Measurements from ENCODE around the gene GLRX. TPM values are rescaled to one million over a fixed set of nuclear protein-coding genes. Genes with fewer than 3 reads are reported as not detected.
"Not testable (repeated sequence)": the region's sequence is repeated elsewhere in the genome, so short reads cannot be mapped to it uniquely, and the experiment has no call there.

GLRX gene
- total RNA-seq, 2 experiments from 2014 or later, result 60.2 to 61.1 TPM

- no peak overlapping the region for H3K27ac Mint-ChIP-seq
- H3K4me3 Mint-ChIP-seq, result no peak overlapping the region
- DNase-seq, result peak; percentile 74
- no peaks in the 10 kb centered on the region for H3K36me3 Mint-ChIP-seq (ENCODE audit: low read depth)
- ChIA-PET CTCF (interaction anchor here (0.7 to 1.5 kb wide), 8 partner anchors 8 to 374 kb away, joined by 3 to 9 read pairs (median 3); no protein-coding TSS in a partner anchor), POLR2A (no interaction called here)
- peaks cover 24% of the 10 kb centered on the region for H3K4me1 Mint-ChIP-seq
- H3K9me3 Mint-ChIP-seq, result no peaks in the 10 kb centered on the region
- peaks cover 12% of the 10 kb centered on the region for H3K27me3 Mint-ChIP-seq
Measured at GRCh38 chr5:95846554-95847260, 24.2 kb upstream of the GLRX start.

DNA sequence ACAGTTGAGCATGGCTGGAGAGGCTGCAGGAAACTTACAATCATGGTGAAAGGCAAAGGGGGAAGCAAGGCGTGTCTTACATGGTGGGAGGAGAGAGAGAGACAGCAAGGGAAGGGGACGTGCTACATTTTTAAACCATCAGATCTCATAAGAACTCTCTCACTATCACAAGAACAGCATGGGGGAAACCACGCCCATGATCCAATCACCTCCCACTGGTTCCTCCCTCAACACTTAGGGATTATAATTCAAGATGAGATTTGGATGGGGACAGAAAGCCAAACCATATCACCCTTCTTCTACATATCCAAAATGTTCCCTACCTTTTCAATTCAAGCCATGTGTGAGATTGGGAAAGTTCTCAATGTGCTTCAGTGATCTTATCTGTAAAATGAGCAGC, 22.9 kb upstream of the GLRX start:
- no peak for DNase-seq
- Mint-ChIP-seq H3K9me3 (no peaks in the 10 kb centered on the region), H3K4me1 (peaks cover 24% of the 10 kb centered on the region), H3K27me3 (peaks cover 12% of the 10 kb centered on the region), H3K27ac (no peak overlapping the region), H3K36me3 (ENCODE audit: low read depth) (no peaks in the 10 kb centered on the region), H3K4me3 (no peak overlapping the region)
- POLR2A ChIA-PET, result no interaction called here
- CTCF ChIA-PET, result interaction anchor here (1.5 kb wide), 1 partner anchor 64 kb away, joined by 9 read pairs; no protein-coding TSS in a partner anchor

GRCh38 chr5:95843733-95844223, 21.3 kb upstream of the GLRX start:
- peak overlapping the region; percentile 64 for H3K27ac Mint-ChIP-seq
- POLR2A ChIA-PET, result no interaction called here
- CTCF ChIA-PET, result interaction anchor here (0.6 to 2.3 kb wide), 8 partner anchors 9 to 73 kb away, joined by 3 to 12 read pairs (median 3); partner anchors contain the start of gene GLRX
- DNase-seq, result no peak
- H3K9me3 Mint-ChIP-seq, result no peaks in the 10 kb centered on the region
- peaks cover 10% of the 10 kb centered on the region for H3K27me3 Mint-ChIP-seq
- H3K4me1 Mint-ChIP-seq, result peaks cover 24% of the 10 kb centered on the region
- no peak overlapping the region for H3K4me3 Mint-ChIP-seq
- no peaks in the 10 kb centered on the region for H3K36me3 Mint-ChIP-seq (ENCODE audit: low read depth)

DNA sequence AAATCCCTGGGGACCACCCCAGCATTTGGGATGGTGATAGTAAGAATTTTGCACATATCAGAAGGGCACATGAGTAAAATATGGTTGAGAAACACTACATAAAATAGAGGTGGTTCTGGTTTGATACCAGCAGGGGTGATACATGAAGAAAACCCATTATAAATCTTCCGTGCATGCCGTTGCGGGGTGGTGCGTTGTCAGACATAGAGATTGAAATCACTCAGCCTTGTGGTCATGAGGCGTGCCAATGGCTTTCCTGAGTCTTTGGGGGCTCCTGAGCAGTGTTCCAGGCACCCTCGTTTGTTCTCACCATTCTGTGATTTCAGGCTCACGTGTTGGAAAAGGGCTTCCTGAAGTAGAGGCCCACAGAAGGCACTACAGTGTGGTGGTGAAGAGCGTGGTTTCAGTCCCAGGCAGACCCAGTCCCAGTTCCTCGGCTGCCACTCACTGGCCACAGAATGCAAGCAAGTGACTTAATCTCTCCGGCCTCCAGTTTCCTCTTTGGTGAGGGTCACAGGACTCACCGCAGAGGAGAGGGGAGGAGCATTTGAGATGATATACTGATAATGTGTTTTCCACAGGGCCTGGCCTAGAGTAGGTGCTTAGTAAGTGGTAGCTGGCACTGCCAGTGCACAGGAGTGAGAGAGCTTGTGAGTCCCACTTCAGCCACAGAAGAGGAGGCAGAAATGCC, 20.5 kb upstream of the GLRX start:
- H3K9me3 Mint-ChIP-seq, result no peaks in the 10 kb centered on the region

GRCh38 chr5:95841914-95842812, 19.6 kb upstream of the GLRX start:
- Mint-ChIP-seq H3K4me1 (peaks cover 30% of the 10 kb centered on the region), H3K27me3 (no peaks in the 10 kb centered on the region), H3K27ac (peak overlapping the region; percentile 38), H3K9me3 (no peaks in the 10 kb centered on the region), H3K36me3 (ENCODE audit: low read depth) (no peaks in the 10 kb centered on the region), H3K4me3 (no peak overlapping the region)
- no peak for DNase-seq
- CTCF ChIA-PET, result interaction anchor here (0.8 to 5.1 kb wide), 2 partner anchors 59 to 61 kb away, joined by 3 to 28 read pairs; no protein-coding TSS in a partner anchor
- POLR2A ChIA-PET, result no interaction called here

More for the DNA sequence above, 20.5 kb upstream of the GLRX start:
- peak; percentile 72 for DNase-seq
- Mint-ChIP-seq H3K36me3 (ENCODE audit: low read depth) (no peaks in the 10 kb centered on the region), H3K27ac (peak overlapping the region; percentile 64), H3K27me3 (peaks cover 8% of the 10 kb centered on the region), H3K4me3 (no peak overlapping the region), H3K4me1 (peaks cover 24% of the 10 kb centered on the region)
- ChIA-PET CTCF (interaction anchor here (0.7 to 2.3 kb wide), 7 partner anchors 11 to 72 kb away, joined by 3 to 12 read pairs (median 3); partner anchors contain the start of gene GLRX), POLR2A (no interaction called here)

DNA sequence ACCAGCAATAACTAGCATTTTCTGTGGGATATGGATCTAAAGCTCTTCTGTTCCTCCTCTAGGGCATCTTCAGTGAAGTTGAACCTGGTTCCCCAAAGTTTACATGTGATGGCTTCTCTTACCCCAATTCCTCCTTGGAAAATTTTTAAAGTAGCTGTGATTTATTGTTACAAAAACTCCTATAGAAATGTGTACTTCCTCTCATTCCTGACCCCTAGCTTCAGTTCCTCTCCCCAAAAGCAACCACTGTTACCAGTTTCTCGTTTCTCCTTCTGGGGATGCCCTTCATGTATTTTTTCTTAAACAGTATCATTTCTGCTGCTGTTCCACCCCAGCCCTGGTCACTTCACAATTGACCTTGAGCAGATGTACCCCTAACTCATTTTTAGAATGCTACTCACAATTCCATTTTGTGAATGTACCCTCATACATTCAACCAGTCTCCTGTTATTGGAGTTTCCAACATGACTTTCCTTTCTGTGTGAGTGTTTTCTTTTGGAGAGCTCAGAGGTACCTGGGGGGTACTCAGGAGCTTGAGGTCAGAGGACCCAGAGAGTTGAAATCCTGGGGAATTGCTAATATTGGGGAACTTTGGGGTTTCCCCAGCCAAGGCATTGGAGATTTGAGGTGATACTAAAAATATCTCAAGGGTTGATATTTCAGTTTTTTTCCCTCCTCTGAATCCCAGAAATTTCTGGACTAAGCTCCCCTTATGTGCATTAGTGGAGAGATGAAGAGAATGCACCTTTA, 18.6 kb upstream of the GLRX start:
- H3K9me3 Mint-ChIP-seq, result no peaks in the 10 kb centered on the region
- peaks cover 31% of the 10 kb centered on the region for H3K4me1 Mint-ChIP-seq
- POLR2A ChIA-PET, result no interaction called here
- H3K27ac Mint-ChIP-seq, result no peak overlapping the region
- no peaks in the 10 kb centered on the region for H3K36me3 Mint-ChIP-seq (ENCODE audit: low read depth)
- DNase-seq, result no peak
- CTCF ChIA-PET, result interaction anchor here (0.8 to 5.1 kb wide), 5 partner anchors 9 to 60 kb away, joined by 3 to 28 read pairs (median 3); no protein-coding TSS in a partner anchor
- H3K27me3 Mint-ChIP-seq, result no peaks in the 10 kb centered on the region
- H3K4me3 Mint-ChIP-seq, result no peak overlapping the region

DNA sequence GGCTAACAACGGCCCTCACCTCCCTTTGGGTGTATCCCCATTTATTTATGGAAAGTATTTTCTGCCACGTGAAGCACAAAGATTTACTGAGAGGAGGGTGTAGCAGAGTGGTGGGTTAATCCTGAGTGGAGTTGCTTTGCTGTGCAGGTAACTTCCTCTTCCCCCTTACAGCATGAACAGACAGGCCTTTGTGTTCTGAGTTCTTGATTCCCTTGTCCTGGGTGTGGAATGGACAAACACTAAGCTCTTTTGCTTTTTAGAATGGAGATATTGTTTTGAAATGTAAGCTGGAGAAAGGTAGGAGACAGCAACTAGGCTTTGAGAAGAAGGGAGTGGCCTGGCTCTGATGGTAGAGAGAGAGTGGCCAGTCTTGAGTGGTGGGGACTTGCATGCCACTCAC, 17.1 kb upstream of the GLRX start:
- Mint-ChIP-seq H3K36me3 (ENCODE audit: low read depth) (no peaks in the 10 kb centered on the region), H3K27me3 (no peaks in the 10 kb centered on the region), H3K4me3 (no peak overlapping the region), H3K27ac (no peak overlapping the region), H3K9me3 (no peaks in the 10 kb centered on the region), H3K4me1 (peaks cover 35% of the 10 kb centered on the region)
- DNase-seq, result no peak
- ChIA-PET CTCF (interaction anchor here (0.5 to 5.1 kb wide), 7 partner anchors 9 to 222 kb away, joined by 3 to 28 read pairs (median 4); no protein-coding TSS in a partner anchor), POLR2A (no interaction called here)

DNA sequence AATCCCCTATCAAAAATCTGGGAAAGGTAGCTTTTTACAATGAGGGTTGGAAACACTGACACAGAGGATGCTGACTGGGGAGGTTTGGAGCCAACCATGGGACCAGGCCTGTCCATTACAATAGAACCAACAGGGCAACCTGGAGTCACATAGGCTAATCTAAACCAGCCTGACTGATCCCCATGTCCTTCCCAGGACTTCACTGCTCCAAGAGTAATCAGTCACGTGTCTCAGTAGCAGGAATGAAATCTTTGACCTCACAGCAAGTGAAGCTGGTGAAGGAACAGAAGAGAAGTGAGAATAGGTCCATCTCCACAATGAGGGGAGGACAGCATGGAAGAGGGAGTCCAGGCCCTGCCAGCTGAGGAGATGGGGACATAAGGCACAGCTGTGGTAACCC, 16.0 kb upstream of the GLRX start:
- H3K4me1 Mint-ChIP-seq, result peaks cover 44% of the 10 kb centered on the region
- CTCF ChIA-PET, result interaction anchor here (0.8 to 5.1 kb wide), 8 partner anchors 8 to 194 kb away, joined by 3 to 28 read pairs (median 4); partner anchors contain the start of gene GLRX

DNA sequence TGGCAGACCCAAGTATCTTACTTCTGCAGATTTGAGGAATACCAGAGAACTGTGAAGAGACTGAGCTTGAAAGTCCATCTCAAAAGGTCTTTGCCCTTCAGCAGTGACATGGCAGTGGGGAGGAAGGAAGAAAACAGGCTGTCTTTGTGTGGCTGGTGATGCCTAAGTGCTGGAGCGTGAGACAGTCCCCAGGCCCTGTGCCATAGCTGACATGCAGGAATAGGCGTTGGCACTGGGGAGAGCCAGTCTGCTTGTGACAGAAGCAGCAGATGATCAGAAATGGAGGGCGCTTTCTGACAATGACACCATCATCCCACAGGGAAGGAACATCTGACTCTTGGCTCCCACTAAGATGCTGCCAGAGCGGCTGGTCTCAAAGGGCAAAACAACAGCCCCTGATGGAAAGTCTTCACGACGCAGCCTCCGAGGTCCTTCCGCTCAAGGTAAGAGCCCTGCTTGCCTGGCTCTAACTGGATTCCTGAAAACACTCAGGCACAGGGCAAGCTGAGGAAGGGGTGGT, 15.5 kb upstream of the GLRX start:
- ChIA-PET CTCF (interaction anchor here (0.9 to 5.1 kb wide), 7 partner anchors 9 to 194 kb away, joined by 3 to 28 read pairs (median 5); partner anchors contain the start of gene GLRX), POLR2A (no interaction called here)
- no peaks in the 10 kb centered on the region for H3K9me3 Mint-ChIP-seq
- no peak overlapping the region for H3K27ac Mint-ChIP-seq
- no peaks in the 10 kb centered on the region for H3K36me3 Mint-ChIP-seq (ENCODE audit: low read depth)
- H3K4me3 Mint-ChIP-seq, result no peak overlapping the region
- H3K4me1 Mint-ChIP-seq, result peaks cover 42% of the 10 kb centered on the region
- DNase-seq, result no peak
- H3K27me3 Mint-ChIP-seq, result no peaks in the 10 kb centered on the region

More for the DNA sequence above, 16.0 kb upstream of the GLRX start:
- no peak overlapping the region for H3K4me3 Mint-ChIP-seq
- H3K36me3 Mint-ChIP-seq (ENCODE audit: low read depth), result no peaks in the 10 kb centered on the region
- H3K9me3 Mint-ChIP-seq, result no peaks in the 10 kb centered on the region
- POLR2A ChIA-PET, result no interaction called here
- DNase-seq, result no peak
- H3K27me3 Mint-ChIP-seq, result no peaks in the 10 kb centered on the region
- H3K27ac Mint-ChIP-seq, result no peak overlapping the region

DNA sequence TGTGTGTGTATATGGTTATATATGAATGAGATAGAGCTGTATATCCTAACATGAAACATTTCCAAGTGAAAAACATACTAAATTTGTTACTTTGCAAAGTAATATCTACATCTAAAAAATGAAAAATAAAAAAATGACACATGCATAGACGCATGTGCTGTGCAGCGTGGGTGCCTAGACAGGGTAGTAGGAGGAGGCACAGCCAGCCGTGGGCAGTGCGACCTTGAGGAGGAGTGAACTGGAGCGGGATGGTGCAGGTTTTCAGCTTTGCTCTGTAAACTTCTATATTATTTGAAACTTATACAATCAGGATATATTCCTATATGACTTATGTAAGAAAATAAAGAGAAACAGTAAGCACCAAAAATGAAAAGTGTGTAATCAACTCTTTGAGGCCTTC, 15.0 kb upstream of the GLRX start:
- CTCF ChIA-PET, result interaction anchor here (1.2 to 5.1 kb wide), 5 partner anchors 9 to 174 kb away, joined by 3 to 28 read pairs (median 5); partner anchors contain the start of gene GLRX

GRCh38 chr5:95836971-95837370, 14.4 kb upstream of the GLRX start:
- H3K27me3 Mint-ChIP-seq; H3K36me3 Mint-ChIP-seq (ENCODE audit: low read depth); H3K27ac Mint-ChIP-seq; DNase-seq; H3K4me3 Mint-ChIP-seq; H3K9me3 Mint-ChIP-seq; POLR2A ChIA-PET: not testable (repeated sequence)
- CTCF ChIA-PET, result interaction anchor here (0.8 to 5.1 kb wide), 5 partner anchors 12 to 173 kb away, joined by 3 to 28 read pairs (median 3); no protein-coding TSS in a partner anchor
- peaks cover 41% of the 10 kb centered on the region for H3K4me1 Mint-ChIP-seq

More for the DNA sequence above, 15.0 kb upstream of the GLRX start:
- Mint-ChIP-seq H3K9me3 (no peaks in the 10 kb centered on the region), H3K4me3 (no peak overlapping the region), H3K27me3 (no peaks in the 10 kb centered on the region), H3K27ac (no peak overlapping the region), H3K4me1 (peaks cover 43% of the 10 kb centered on the region), H3K36me3 (ENCODE audit: low read depth) (no peaks in the 10 kb centered on the region)
- DNase-seq, result no peak
- POLR2A ChIA-PET, result no interaction called here
